ENCODE data around the gene SORCS2. TPM values are rescaled to one million over a fixed set of nuclear protein-coding genes. Genes with fewer than 3 reads are reported as not detected.

The SORCS2 gene
- total and polyA plus RNA-seq, 12 donors = 0.25 to 5.4 (median 2.2) TPM

GRCh38 chr4:7725951-7726350 lies 533.6 kb downstream of the SORCS2 start:
- peak in 1 of 2 donors; percentile 6 for DNase-seq
- Histone ChIP-seq H3K36me3 (no peaks in the 10 kb centered on the region), H3K4me3 (no peak overlapping the region), H3K27ac (no peak overlapping the region), H3K27me3 (peaks cover 0 to 4% (median 0%) of the 10 kb centered on the region in 7 donors), H3K4me1 (no peaks in the 10 kb centered on the region), H3K9me3 (no peaks in the 10 kb centered on the region)
- ATAC-seq = no peak
- WGBS, 2 donors = 92% methylated on average over 9 of the region's 9 CpGs
- intact Hi-C loops (cut with DNase I) = loop anchor here in 1 of 10 donors (10.0 kb wide), 1 partner anchor 401 kb away; no protein-coding TSS in a partner anchor
- TF ChIP-seq CTCF (IDR thresholded peaks at IDR 0.05) = no peak

- peak in 1 of 2 donors; percentile 9 for DNase-seq
- H3K4me3 ChIP-seq = no peak overlapping the region
- no peak for TF ChIP-seq CTCF (IDR thresholded peaks at IDR 0.05)
- no peak overlapping the region for H3K27ac ChIP-seq
- H3K27me3 ChIP-seq = peaks cover 0 to 4% (median 0%) of the 10 kb centered on the region in 7 donors
- WGBS, 2 donors = 82 to 87% methylated on average over 22 of the region's 22 CpGs
- H3K36me3 ChIP-seq = no peaks in the 10 kb centered on the region
- no peak for ATAC-seq
- H3K9me3 ChIP-seq = no peaks in the 10 kb centered on the region
- no peaks in the 10 kb centered on the region for H3K4me1 ChIP-seq
- intact Hi-C loops (cut with DNase I) = loop anchor here in 1 of 10 donors (10.0 kb wide), 1 partner anchor 402 kb away; no protein-coding TSS in a partner anchor
These were observed 534.5 kb downstream of the SORCS2 start for GRCh38 chr4:7726665-7727413.

GRCh38 chr4:7727749-7728148 lies 535.4 kb downstream of the SORCS2 start:
- 94 to 95% methylated on average over 1 of the region's 1 CpG for WGBS, 2 donors
- Histone ChIP-seq H3K27ac (no peak overlapping the region), H3K9me3 (no peaks in the 10 kb centered on the region), H3K36me3 (no peaks in the 10 kb centered on the region), H3K4me1 (no peaks in the 10 kb centered on the region), H3K27me3 (no peaks in the 10 kb centered on the region), H3K4me3 (no peak overlapping the region)
- ATAC-seq (no peak), DNase-seq (no peak)
- no peak for TF ChIP-seq CTCF (IDR thresholded peaks at IDR 0.05)
- intact Hi-C loops (cut with DNase I) = loop anchor here in 1 of 10 donors (10.0 kb wide), 1 partner anchor 403 kb away; no protein-coding TSS in a partner anchor

- TF ChIP-seq CTCF (IDR thresholded peaks at IDR 0.05) = no peak
- intact Hi-C loops (cut with DNase I) = no loop called here
- Histone ChIP-seq H3K4me3 (no peak overlapping the region), H3K9me3 (no peaks in the 10 kb centered on the region), H3K4me1 (no peaks in the 10 kb centered on the region), H3K27me3 (peaks cover 0 to 6% (median 0%) of the 10 kb centered on the region in 7 donors), H3K36me3 (no peaks in the 10 kb centered on the region), H3K27ac (no peak overlapping the region)
- WGBS, 2 donors = 88 to 90% methylated on average over 4 of the region's 4 CpGs
- ATAC-seq (no peak), DNase-seq (no peak)
These were observed 539.1 kb downstream of the SORCS2 start for GRCh38 chr4:7731437-7731836.
